ENCODE measurements around the gene CAPG. TPM values are rescaled to one million over a fixed set of nuclear protein-coding genes. Genes with fewer than 3 reads are reported as not detected.
"Not testable (repeated sequence)": the region's sequence is repeated elsewhere in the genome, so short reads cannot be mapped to it uniquely, and the experiment has no call there.

CAPG gene
- total RNA-seq, 1 donor from 2014 or later, result 555 TPM

- no peak for DNase-seq
- Histone ChIP-seq H3K36me3 (no peaks in the 10 kb centered on the region), H3K9me3 (no peaks in the 10 kb centered on the region), H3K4me1 (peaks cover 24% of the 10 kb centered on the region), H3K27ac (no peak overlapping the region), H3K4me3 (no peak overlapping the region), H3K27me3 (ENCODE audit: low read depth) (no peaks in the 10 kb centered on the region)
- intact Hi-C loops (cut with DNase I), result no loop called here
- no peak for ATAC-seq
- TF ChIP-seq, protein P1, sequence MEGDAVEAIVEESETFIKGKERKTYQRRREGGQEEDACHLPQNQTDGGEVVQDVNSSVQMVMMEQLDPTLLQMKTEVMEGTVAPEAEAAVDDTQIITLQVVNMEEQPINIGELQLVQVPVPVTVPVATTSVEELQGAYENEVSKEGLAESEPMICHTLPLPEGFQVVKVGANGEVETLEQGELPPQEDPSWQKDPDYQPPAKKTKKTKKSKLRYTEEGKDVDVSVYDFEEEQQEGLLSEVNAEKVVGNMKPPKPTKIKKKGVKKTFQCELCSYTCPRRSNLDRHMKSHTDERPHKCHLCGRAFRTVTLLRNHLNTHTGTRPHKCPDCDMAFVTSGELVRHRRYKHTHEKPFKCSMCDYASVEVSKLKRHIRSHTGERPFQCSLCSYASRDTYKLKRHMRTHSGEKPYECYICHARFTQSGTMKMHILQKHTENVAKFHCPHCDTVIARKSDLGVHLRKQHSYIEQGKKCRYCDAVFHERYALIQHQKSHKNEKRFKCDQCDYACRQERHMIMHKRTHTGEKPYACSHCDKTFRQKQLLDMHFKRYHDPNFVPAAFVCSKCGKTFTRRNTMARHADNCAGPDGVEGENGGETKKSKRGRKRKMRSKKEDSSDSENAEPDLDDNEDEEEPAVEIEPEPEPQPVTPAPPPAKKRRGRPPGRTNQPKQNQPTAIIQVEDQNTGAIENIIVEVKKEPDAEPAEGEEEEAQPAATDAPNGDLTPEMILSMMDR (IDR thresholded peaks at IDR 0.05), result no peak
These were observed 30.6 kb upstream of the CAPG start for GRCh38 chr2:85440729-85441128.

GRCh38 chr2:85439986-85440385 lies 29.8 kb upstream of the CAPG start:
- Histone ChIP-seq H3K36me3 (no peaks in the 10 kb centered on the region), H3K4me1 (peaks cover 29% of the 10 kb centered on the region), H3K9me3 (no peaks in the 10 kb centered on the region), H3K4me3 (no peak overlapping the region), H3K27ac (no peak overlapping the region), H3K27me3 (ENCODE audit: low read depth) (no peaks in the 10 kb centered on the region)
- intact Hi-C loops (cut with DNase I), result no loop called here
- no peak for ATAC-seq
- TF ChIP-seq, protein P1 (IDR thresholded peaks at IDR 0.05), result no peak
- DNase-seq, result no peak

DNA sequence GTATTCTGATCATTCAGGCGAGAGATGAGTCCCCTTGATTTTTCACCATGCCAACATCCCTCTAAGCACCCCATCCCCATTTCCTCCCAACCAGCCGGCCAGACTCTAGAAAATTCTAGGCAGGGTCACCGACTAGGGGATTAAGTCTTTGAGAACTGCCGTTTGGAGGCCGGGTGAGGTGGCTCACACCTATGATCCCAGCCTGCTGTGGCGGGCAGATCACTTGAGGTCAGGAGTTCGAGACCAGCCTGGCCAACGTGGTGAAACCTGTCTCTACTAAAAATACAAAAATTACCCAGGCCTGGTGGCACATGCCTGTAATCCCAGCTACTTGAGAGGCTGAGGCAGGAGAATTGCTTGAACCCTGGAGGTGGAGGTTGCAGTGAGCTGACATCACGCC lies 29.4 kb upstream of the CAPG start:
- intact Hi-C loops (cut with DNase I); H3K9me3 ChIP-seq; H3K27me3 ChIP-seq (ENCODE audit: low read depth); ATAC-seq; H3K4me3 ChIP-seq; H3K36me3 ChIP-seq; DNase-seq; H3K27ac ChIP-seq: not testable (repeated sequence)
- peaks cover 33% of the 10 kb centered on the region for H3K4me1 ChIP-seq

GRCh38 chr2:85439025-85439472 lies 28.9 kb upstream of the CAPG start:
- Histone ChIP-seq H3K9me3 (no peaks in the 10 kb centered on the region), H3K27ac (peak overlapping the region; percentile 94), H3K36me3 (no peaks in the 10 kb centered on the region), H3K4me1 (peaks cover 36% of the 10 kb centered on the region), H3K4me3 (no peak overlapping the region), H3K27me3 (ENCODE audit: low read depth) (no peaks in the 10 kb centered on the region)
- intact Hi-C loops (cut with DNase I), result no loop called here
- no peak for ATAC-seq
- TF ChIP-seq, protein P1 (IDR thresholded peaks at IDR 0.05), result no peak
- DNase-seq, result no peak

- ATAC-seq (peak; percentile 14 to 30), DNase-seq (no peak)
- intact Hi-C loops (cut with DNase I), result no loop called here
- TF ChIP-seq, protein P1 (IDR thresholded peaks at IDR 0.05), result no peak
- H3K4me1 ChIP-seq, result peaks cover 43% of the 10 kb centered on the region
- H3K27ac ChIP-seq, result peak overlapping the region; percentile 94
- H3K36me3 ChIP-seq, result no peaks in the 10 kb centered on the region
- no peaks in the 10 kb centered on the region for H3K9me3 ChIP-seq
- H3K4me3 ChIP-seq, result peak overlapping the region; percentile 54
- H3K27me3 ChIP-seq (ENCODE audit: low read depth), result no peaks in the 10 kb centered on the region
These were observed 28.2 kb upstream of the CAPG start for GRCh38 chr2:85438201-85439024.

DNA sequence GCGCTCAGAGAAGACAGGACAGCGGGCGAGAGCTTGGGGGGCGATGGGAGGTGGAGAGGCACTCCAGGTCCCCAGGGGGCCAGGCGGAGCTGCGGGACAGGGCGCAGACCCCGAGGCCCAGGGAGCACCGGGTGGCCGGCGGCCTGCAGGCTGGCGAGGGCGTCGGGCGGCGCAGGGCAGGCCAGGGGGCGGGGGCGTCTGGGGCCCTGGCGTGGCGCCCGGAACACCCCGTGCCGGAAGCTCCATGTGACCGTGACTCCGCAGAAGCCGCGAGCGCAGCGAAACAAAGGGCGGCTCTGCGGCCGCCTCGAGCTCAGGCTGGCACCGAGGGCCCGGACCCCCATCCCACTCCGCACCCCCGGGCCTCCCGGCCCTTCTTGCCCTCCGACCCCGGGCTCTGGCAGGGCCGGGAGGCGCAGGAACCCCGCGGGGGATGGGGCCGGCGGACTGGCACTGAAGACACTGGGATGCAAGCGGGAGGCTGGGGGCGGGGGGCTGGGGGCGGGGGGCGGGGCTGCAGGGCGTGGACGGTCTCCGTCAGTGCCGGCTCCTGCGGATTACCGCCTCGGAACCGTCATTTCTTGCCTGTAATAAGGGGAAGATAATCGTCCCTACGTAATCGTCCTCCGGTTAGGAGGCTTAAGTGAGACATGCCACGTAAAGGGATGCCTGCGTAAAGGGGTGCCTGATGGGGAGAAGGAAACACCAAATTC lies 27.5 kb upstream of the CAPG start:
- intact Hi-C loops (cut with DNase I), result no loop called here
- DNase-seq, result peak; percentile 92
- H3K4me1 ChIP-seq, result peaks cover 48% of the 10 kb centered on the region
- H3K36me3 ChIP-seq, result no peaks in the 10 kb centered on the region
- peak; percentile 91 to 92 for ATAC-seq
- H3K27me3 ChIP-seq (ENCODE audit: low read depth), result no peaks in the 10 kb centered on the region
- no peaks in the 10 kb centered on the region for H3K9me3 ChIP-seq
- H3K4me3 ChIP-seq, result peak overlapping the region; percentile 54
- H3K27ac ChIP-seq, result peak overlapping the region; percentile 94
- TF ChIP-seq, protein P1 (IDR thresholded peaks at IDR 0.05), result no peak
